Dendritic cell treated with granulocyte-macrophage colony-stimulating factor and Interleukin-4, amounts not matched to agents 40 ng/mL and 50 ng/mL, for 4 days (primary cell): Measurements from ENCODE around the gene TRIM31.
"Not testable (repeated sequence)": the region's sequence is repeated elsewhere in the genome, so short reads cannot be mapped to it uniquely, and the experiment has no call there.

ENCODE experiments used
- H3K27ac Mint-ChIP-seq: one replicate; pipeline ENCODE4 v1.8.0; 2022; ENCODE audit warnings: mild to moderate bottlenecking, mixed read lengths
- H3K27me3 Mint-ChIP-seq: one replicate; pipeline ENCODE4 v1.8.0; 2022; ENCODE audit warnings: mild to moderate bottlenecking, mixed read lengths
- H3K36me3 Mint-ChIP-seq: one replicate; pipeline ENCODE4 v1.8.0; 2022; ENCODE audit warnings: low read depth, mixed read lengths
- H3K4me1 Mint-ChIP-seq: one replicate; pipeline ENCODE4 v1.8.0; 2022; ENCODE audit warnings: low read depth, mixed read lengths
- H3K4me3 Mint-ChIP-seq: one replicate; pipeline ENCODE4 v1.8.0; 2022; ENCODE audit warnings: mild to moderate bottlenecking, moderate library complexity, mixed read lengths
- H3K9me3 Mint-ChIP-seq: one replicate; pipeline ENCODE4 v1.8.0; 2022; ENCODE audit warnings: mixed read lengths
- intact Hi-C: fragments of 100-400 bp; cut with micrococcal nuclease; formaldehyde crosslinking; loops from one replicate; pipeline ENCODE4 v1.15.0; 2022

Gene TRIM31

GRCh38 chr6:30152910-30153610, 40.2 kb upstream of the TRIM31 start:
- H3K9me3 Mint-ChIP-seq: no peaks in the 10 kb centered on the region

GRCh38 chr6:30152016-30152673, 39.3 kb upstream of the TRIM31 start:
- H3K27ac Mint-ChIP-seq: no peak overlapping the region
- H3K4me3 Mint-ChIP-seq: no peak overlapping the region
- no peaks in the 10 kb centered on the region for H3K36me3 Mint-ChIP-seq
- intact Hi-C loops: no loop called here
- H3K4me1 Mint-ChIP-seq: peaks cover 48% of the 10 kb centered on the region
- H3K27me3 Mint-ChIP-seq: peaks cover 6% of the 10 kb centered on the region
- H3K9me3 Mint-ChIP-seq: no peaks in the 10 kb centered on the region

More at GRCh38 chr6:30152910-30153610, 40.2 kb upstream of the TRIM31 start:
- Mint-ChIP-seq H3K27me3 (peaks cover 2% of the 10 kb centered on the region), H3K36me3 (no peaks in the 10 kb centered on the region), H3K4me1 (peaks cover 52% of the 10 kb centered on the region), H3K4me3 (no peak overlapping the region), H3K27ac (no peak overlapping the region)
- intact Hi-C loops: no loop called here

GRCh38 chr6:30151580-30151979, 38.7 kb upstream of the TRIM31 start:
- Mint-ChIP-seq H3K36me3 (no peaks in the 10 kb centered on the region), H3K27ac (no peak overlapping the region), H3K27me3 (peaks cover 8% of the 10 kb centered on the region), H3K4me3 (no peak overlapping the region), H3K4me1 (peaks cover 48% of the 10 kb centered on the region), H3K9me3 (no peaks in the 10 kb centered on the region)
- intact Hi-C loops: no loop called here

- intact Hi-C loops: no loop called here
- Mint-ChIP-seq H3K4me1 (peaks cover 42% of the 10 kb centered on the region), H3K27ac (no peak overlapping the region), H3K27me3 (peaks cover 12% of the 10 kb centered on the region), H3K9me3 (no peaks in the 10 kb centered on the region), H3K4me3 (no peak overlapping the region), H3K36me3 (no peaks in the 10 kb centered on the region)
These were observed 37.9 kb upstream of the TRIM31 start for GRCh38 chr6:30150671-30151395.

- no peak overlapping the region for H3K4me3 Mint-ChIP-seq
- intact Hi-C loops: no loop called here
- no peaks in the 10 kb centered on the region for H3K36me3 Mint-ChIP-seq
- H3K9me3 Mint-ChIP-seq: no peaks in the 10 kb centered on the region
- H3K4me1 Mint-ChIP-seq: peaks cover 36% of the 10 kb centered on the region
- H3K27me3 Mint-ChIP-seq: peaks cover 16% of the 10 kb centered on the region
- H3K27ac Mint-ChIP-seq: no peak overlapping the region
These were observed 37.1 kb upstream of the TRIM31 start for GRCh38 chr6:30149858-30150550.

- H3K27me3 Mint-ChIP-seq: peaks cover 20% of the 10 kb centered on the region
- H3K36me3 Mint-ChIP-seq: no peaks in the 10 kb centered on the region
- no peak overlapping the region for H3K4me3 Mint-ChIP-seq
- H3K4me1 Mint-ChIP-seq: peaks cover 30% of the 10 kb centered on the region
- H3K9me3 Mint-ChIP-seq: no peaks in the 10 kb centered on the region
- intact Hi-C loops: no loop called here
- no peak overlapping the region for H3K27ac Mint-ChIP-seq
These were observed 36.3 kb upstream of the TRIM31 start for GRCh38 chr6:30149234-30149633.

GRCh38 chr6:30147096-30147495, 34.2 kb upstream of the TRIM31 start:
- intact Hi-C loops: no loop called here
- peaks cover 15% of the 10 kb centered on the region for H3K4me1 Mint-ChIP-seq
- H3K27ac Mint-ChIP-seq: no peak overlapping the region
- no peaks in the 10 kb centered on the region for H3K9me3 Mint-ChIP-seq
- H3K27me3 Mint-ChIP-seq: peaks cover 28% of the 10 kb centered on the region
- no peaks in the 10 kb centered on the region for H3K36me3 Mint-ChIP-seq
- no peak overlapping the region for H3K4me3 Mint-ChIP-seq

- intact Hi-C loops: no loop called here
- Mint-ChIP-seq H3K27me3 (peaks cover 38% of the 10 kb centered on the region), H3K9me3 (no peaks in the 10 kb centered on the region), H3K36me3 (no peaks in the 10 kb centered on the region), H3K27ac (no peak overlapping the region), H3K4me3 (no peak overlapping the region), H3K4me1 (peaks cover 10% of the 10 kb centered on the region)
These were observed 32.9 kb upstream of the TRIM31 start for GRCh38 chr6:30145818-30146217.

GRCh38 chr6:30144811-30145210, 31.9 kb upstream of the TRIM31 start:
- peaks cover 2% of the 10 kb centered on the region for H3K4me1 Mint-ChIP-seq
- H3K27ac Mint-ChIP-seq: no peak overlapping the region
- H3K27me3 Mint-ChIP-seq: peaks cover 44% of the 10 kb centered on the region

GRCh38 chr6:30143780-30144179, 30.9 kb upstream of the TRIM31 start:
- no peak overlapping the region for H3K4me3 Mint-ChIP-seq
- no peaks in the 10 kb centered on the region for H3K9me3 Mint-ChIP-seq
- H3K27me3 Mint-ChIP-seq: peaks cover 47% of the 10 kb centered on the region
- intact Hi-C loops: no loop called here
- H3K27ac Mint-ChIP-seq: no peak overlapping the region
- no peaks in the 10 kb centered on the region for H3K4me1 Mint-ChIP-seq
- no peaks in the 10 kb centered on the region for H3K36me3 Mint-ChIP-seq

More at GRCh38 chr6:30144811-30145210, 31.9 kb upstream of the TRIM31 start:
- intact Hi-C loops: no loop called here
- no peaks in the 10 kb centered on the region for H3K36me3 Mint-ChIP-seq
- H3K4me3 Mint-ChIP-seq: no peak overlapping the region
- H3K9me3 Mint-ChIP-seq: no peaks in the 10 kb centered on the region

- intact Hi-C loops: no loop called here
- Mint-ChIP-seq H3K9me3 (no peaks in the 10 kb centered on the region), H3K36me3 (no peaks in the 10 kb centered on the region), H3K4me3 (no peak overlapping the region), H3K4me1 (no peaks in the 10 kb centered on the region), H3K27ac (no peak overlapping the region), H3K27me3 (peaks cover 50% of the 10 kb centered on the region)
These were observed 29.8 kb upstream of the TRIM31 start for GRCh38 chr6:30142665-30143064.

GRCh38 chr6:30140240-30140639, 27.4 kb upstream of the TRIM31 start:
- H3K4me3 Mint-ChIP-seq, intact Hi-C loops, H3K27ac Mint-ChIP-seq, H3K36me3 Mint-ChIP-seq, H3K9me3 Mint-ChIP-seq, H3K4me1 Mint-ChIP-seq: not testable (repeated sequence)
- peaks cover 56% of the 10 kb centered on the region for H3K27me3 Mint-ChIP-seq

GRCh38 chr6:30136570-30137286, 23.8 kb upstream of the TRIM31 start:
- Mint-ChIP-seq H3K27ac (no peak overlapping the region), H3K9me3 (no peaks in the 10 kb centered on the region), H3K4me3 (no peak overlapping the region), H3K36me3 (no peaks in the 10 kb centered on the region), H3K27me3 (peaks cover 59% of the 10 kb centered on the region), H3K4me1 (no peaks in the 10 kb centered on the region)
- intact Hi-C loops: no loop called here
